Activated naive CD8-positive, alpha-beta T cell treated with anti-CD3 and anti-CD28 coated beads, Interleukin-2, amount 50 U/mL, for 16 hours (primary cell): ENCODE measurements around the gene CDHR3.

Experiments used
- DNase-seq: peaks from one replicate; pipeline ENCODE4 v3.0.0-alpha.2; 2020; ENCODE audit warnings: low read depth, low spot score

Gene CDHR3

GRCh38 chr7:106065575-106066500, 102.8 kb downstream of the CDHR3 start:
- no peak for DNase-seq

GRCh38 chr7:106067678-106068077, 104.6 kb downstream of the CDHR3 start:
- no peak for DNase-seq

- DNase-seq: no peak
Observed at GRCh38 chr7:106068538-106068961, 105.5 kb downstream of the CDHR3 start.

- DNase-seq: no peak
Observed at GRCh38 chr7:106068986-106069385, 105.9 kb downstream of the CDHR3 start.

- no peak for DNase-seq
Observed at GRCh38 chr7:106069471-106070200, 106.6 kb downstream of the CDHR3 start.

GRCh38 chr7:106070201-106070551, 107.1 kb downstream of the CDHR3 start:
- no peak for DNase-seq

- no peak for DNase-seq
Observed at GRCh38 chr7:106070567-106071254, 107.6 kb downstream of the CDHR3 start.

GRCh38 chr7:106071356-106071998, 108.4 kb downstream of the CDHR3 start:
- DNase-seq: no peak

- no peak for DNase-seq
Observed at GRCh38 chr7:106071999-106072714, 109.1 kb downstream of the CDHR3 start.

GRCh38 chr7:106072715-106073091, 109.6 kb downstream of the CDHR3 start:
- DNase-seq: no peak

- DNase-seq: no peak
Observed at GRCh38 chr7:106073701-106074100, 110.6 kb downstream of the CDHR3 start.

GRCh38 chr7:106074257-106074656, 111.2 kb downstream of the CDHR3 start:
- no peak for DNase-seq

- DNase-seq: no peak
Observed at GRCh38 chr7:106075937-106076336, 112.9 kb downstream of the CDHR3 start.

GRCh38 chr7:106076537-106076936, 113.5 kb downstream of the CDHR3 start:
- DNase-seq: no peak

- DNase-seq: no peak
Observed at GRCh38 chr7:106080300-106080987, 117.4 kb downstream of the CDHR3 start.

- no peak for DNase-seq
Observed at GRCh38 chr7:106082087-106082854, 119.2 kb downstream of the CDHR3 start.
